Measurements from ENCODE around the gene FER1L5.

The FER1L5 gene

DNA sequence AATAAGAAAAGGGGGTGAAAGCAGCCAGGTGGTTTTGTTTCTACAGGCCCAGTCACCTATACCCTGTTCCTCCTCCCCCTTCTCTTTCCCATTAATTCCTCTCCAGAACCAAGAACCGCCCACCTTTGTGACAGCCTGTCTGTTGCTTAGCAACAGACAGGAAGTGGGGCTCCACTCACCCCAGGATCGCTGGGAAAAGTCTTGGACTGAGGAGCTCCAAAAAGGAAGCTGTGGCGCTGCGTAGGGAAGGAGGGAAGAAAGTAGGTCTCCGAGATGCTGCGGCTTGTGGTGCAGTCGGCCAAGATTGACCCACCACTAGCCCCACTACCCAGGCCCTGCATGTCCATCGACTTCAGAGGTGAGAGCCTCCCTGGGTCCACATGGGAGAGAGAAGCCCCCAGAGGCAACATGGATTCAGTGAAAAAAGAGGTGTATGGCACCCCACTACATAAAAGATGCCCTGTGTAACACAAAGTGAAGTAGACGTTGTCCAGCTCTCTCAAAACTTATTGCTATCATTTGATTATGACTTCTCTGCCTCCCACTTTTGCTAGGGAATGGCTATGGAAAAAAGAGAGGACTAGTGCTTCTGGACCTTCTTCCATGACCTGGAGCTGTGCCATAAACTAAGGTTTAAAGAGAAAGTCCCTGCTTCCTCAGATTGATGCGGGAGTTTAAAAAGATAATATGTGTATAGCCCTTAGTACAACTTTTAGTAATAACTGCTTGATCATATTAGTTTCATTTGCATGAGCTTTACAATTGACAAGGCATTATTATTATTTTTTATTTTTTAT lies at the start of gene FER1L5:
TSS of gene FER1L5 (plus strand) at position 201 of the 797 bp plus-strand sequence. CDS start at position 274, 73 bp downstream.
- no peak for DNase-seq

DNA sequence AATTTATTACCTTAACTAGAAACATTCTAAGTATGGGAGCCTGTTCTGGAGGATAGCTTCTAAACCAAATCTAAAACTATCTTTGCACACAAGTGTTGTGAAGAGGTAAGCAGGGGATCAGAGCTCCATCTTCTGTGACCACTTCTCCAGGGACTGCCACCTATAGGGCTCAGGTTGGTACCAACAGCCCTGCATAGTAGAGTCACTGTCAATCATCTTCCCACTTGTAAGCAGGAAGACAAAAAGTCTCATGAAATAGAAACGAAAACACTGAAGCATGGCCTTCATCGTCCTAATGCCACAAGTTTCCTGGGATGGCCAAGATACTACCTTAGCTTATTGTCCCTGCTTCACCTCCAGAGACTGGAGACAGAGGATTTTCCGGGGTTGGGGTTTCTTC lies 48.3 kb upstream of the FER1L5 start:
- no peak for DNase-seq

DNA sequence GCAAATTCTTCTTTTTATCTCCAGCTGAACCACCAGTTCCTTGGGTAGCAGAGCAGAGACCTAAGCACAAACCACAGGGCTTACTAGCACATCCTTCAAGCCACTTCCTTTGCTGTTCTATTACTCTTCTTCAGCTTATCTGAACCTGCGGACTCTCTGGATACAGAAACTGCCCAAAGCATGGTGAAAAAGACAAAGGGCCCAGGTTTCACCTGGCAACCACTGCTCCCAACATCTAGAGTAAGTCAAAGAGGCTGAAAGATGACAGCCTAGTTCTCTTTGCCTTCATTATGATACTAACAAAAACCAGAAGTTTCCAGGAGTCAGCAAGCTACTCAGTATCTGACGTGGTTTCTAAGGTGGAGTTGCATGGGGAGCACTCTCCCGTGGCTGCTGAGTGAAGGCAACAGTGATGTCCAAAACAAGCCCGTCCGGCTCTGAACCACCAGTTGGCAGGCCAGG lies 47.8 kb upstream of the FER1L5 start:
- no peak for DNase-seq

DNA sequence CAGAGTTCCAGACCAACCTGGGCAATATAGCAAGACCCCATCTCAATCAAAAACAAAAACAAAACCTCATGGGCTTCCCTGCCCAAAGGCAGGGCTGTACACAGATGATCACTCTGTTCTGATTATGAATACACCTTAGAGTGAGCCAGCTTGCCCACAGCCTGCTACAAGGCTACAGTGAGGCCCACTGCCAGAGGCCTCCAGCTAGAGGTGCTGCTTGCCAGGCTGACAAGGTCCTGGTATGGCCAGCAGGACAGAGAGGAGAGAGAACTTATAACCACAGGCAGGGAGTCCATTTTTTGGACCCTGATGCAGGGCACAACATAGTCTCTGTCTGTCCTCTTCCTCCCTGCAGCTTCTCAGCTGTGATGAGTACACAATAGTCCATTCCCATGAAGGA lies 46.0 kb upstream of the FER1L5 start:
- DNase-seq: no peak

DNA sequence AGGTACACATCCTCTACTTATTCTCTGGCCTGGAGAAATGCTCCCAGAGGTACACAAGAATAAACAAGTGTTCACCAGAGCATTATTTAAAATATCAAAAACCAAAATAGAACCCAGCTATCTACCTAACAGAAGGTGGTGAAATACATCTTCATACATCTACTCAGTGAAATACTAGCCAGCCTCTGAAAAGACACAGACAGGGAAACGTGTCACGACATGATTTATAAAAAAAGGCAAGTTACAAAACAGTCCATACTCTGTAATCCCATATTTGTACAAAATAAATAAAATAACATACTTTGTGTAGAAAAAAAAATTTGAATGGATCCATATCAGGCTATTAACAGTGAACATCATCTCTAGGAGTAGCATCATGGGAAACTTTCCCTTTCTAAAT lies 42.6 kb upstream of the FER1L5 start:
- no peak for DNase-seq

DNA sequence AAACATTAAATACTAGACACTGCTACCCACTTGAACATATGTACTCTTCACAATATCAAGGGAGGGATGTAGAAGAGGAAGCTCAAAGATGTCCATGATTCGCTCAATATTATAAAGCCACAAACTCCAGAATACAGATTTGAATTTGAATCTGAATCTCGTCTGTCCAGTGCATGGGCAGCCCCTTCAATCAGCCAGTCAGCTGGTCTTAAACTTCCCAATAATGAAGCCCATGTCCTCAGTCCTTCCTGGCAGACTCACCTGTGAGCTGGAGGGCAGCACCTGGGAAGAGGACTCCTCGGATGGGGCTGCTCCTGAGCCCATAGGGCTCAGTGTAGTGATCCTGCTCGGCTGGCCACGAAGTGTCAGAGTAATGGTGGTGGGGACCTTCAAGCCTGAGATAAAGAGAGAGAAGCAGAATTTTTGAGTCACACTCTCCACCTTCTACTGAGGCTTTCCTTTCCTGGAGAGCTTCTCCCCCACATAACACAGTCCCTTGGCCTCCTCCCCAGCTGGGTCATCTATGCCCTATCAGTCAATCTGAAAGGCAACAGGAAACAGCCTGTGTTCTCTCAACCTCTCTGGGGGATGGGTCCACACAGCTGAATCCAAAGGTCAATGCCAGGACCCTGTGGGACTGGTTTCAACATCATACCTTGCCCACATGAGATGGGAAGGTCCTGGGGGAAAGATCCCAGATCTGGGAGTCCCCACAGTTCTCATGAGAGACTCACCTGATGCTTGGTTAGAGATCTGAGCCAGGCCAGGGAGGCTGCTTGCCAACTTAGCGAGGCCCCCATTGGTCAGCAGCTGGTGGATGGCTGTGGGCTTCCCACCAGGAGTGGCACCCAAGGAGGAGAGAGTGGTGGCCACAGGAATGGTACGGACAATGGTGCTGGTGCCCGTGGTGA lies 40.9 kb upstream of the FER1L5 start:
- no peak for DNase-seq

DNA sequence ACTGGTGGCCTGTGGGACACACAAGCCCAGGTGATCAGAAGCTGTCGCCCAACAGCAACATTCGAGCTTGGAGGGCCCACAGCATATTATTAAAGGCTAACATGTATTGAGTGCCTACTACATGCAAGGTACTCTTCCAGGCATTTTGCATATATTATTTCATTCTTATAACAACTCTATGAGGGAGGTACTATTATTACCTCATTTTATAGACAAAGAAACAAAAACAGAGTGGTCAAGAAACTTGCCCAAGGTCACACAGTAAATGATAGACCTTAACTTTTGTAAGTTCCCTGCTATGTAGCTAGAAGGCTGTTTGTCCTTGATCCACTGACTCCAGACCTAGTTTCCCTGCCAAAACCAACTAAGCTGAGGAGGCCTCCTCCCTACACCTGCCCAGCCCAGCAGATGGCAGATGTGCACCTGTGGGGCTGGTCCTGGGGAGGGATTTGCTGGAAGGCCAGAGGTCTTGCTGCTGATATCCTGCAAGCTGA lies 40.2 kb upstream of the FER1L5 start:
- no peak for DNase-seq

DNA sequence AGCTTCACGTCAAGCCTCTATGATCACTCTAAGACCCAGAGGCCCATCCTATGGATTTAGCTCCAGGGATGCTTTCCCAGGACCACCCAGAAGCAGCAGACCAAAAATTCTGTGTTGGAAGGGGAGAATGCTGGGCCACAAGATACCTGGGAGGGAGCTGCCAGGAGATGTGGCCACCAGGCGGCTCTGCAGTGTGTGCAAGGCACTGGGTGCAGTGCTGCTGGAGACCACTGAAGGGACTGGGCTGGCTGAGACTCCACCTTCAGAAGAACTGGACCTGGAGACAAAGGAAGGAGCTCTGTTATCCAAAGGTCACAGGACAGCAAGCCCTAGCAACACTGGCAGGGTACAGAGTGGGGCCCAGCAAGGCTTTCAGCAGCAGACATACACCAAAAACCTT lies 38.5 kb upstream of the FER1L5 start:
- no peak for DNase-seq

DNA sequence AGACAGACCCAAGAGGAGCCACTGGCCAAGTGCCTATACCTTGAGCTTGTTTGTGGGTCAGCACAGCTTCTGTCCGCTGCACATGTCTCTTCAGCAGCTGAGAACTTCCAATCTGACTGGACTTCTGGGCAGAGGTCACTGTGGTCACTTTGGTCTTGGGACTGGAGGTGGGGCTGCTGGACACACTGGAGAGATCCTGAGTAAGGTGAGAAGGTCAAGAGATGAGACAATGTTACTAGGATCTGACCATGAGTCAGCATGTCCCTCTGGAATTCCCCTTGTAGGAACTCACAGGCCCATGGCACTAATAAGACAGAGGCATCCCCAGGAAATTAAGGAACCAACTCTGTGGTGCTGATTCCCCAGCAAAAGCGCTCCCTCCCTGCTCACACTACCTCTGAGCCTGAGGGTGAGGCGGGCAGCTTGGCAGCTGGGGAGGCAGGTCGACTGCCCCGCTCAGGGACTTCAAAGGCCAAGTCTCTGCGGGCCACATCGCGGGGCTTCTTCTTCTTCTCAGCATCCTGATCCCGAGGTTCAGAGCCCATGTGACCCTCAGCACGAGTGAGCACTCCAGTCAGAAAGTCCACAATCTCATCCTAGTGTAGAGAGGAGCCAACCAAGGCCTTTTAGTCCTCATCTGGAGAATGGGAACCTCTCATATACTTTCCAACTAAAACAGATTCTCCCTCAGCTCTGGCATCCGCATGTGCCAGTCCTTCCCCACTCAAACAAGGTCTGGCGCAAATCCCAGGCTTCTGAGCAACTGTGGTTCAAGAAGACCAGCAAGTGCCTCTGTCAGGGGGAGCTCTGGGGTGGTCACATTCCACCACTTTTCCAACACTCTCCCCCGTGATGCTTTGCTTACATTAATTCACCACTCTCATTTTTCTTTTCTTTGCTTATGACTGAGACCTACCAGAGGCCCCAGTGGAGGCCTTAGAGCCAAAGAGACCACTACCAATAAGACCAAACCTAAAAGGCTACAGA lies 33.8 kb upstream of the FER1L5 start:
- DNase-seq: no peak

DNA sequence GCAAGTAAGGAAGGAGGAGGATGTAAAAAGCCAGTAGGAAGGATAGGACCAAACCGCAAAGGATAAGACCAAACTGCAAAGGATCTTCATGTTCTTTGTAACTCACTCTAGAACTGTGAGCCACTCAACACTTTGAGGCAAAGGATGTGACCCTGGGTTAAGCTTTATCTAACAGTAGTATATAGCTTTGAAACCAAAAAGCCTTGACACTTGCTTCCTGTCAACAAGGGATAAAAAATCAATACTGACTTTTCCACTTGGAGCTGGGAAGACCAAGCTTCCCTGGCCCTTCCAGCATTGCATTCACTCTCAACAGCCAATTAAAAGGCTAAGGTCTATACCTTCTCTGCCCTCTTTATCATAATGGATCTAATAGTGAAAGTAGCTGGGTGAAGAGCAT lies 26.4 kb upstream of the FER1L5 start:
- no peak for DNase-seq

DNA sequence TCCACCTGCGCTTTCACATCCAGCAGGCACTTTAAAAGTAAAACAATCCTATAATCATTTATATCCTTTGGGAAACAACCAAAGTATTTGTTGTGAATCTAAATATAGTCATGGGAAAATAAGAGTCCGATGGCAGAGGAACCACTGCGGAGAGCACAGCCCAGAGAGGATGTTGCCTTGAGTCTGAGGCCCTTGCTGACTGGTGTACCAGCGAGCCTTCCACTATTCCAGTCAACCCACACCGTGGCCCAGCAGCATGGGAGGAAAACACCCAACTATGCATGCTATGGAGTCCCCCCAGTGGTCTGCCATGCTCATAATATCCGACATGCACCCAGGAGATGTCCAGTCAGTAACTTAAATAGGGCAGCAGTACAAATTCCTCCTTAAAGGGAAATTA lies 26.0 kb upstream of the FER1L5 start:
- no peak for DNase-seq

DNA sequence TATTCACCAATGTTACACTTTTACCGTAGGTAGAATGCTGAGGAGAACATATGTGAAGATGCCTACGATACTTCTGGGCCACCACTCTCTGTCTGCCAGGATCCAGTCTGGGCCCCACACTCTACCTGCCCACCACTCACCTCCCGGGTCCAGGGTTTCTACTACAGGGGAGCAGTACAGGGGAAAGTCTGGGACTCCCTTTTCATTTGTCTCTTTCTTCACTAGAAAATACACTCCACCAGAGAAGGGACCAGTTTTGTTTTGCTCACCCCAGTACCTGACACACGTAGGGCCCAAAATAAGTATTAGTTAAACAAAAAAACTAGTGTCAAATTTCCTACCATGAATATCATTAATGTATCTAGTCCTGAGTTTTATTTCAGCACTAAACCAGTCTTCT lies 25.6 kb upstream of the FER1L5 start:
- no peak for DNase-seq

DNA sequence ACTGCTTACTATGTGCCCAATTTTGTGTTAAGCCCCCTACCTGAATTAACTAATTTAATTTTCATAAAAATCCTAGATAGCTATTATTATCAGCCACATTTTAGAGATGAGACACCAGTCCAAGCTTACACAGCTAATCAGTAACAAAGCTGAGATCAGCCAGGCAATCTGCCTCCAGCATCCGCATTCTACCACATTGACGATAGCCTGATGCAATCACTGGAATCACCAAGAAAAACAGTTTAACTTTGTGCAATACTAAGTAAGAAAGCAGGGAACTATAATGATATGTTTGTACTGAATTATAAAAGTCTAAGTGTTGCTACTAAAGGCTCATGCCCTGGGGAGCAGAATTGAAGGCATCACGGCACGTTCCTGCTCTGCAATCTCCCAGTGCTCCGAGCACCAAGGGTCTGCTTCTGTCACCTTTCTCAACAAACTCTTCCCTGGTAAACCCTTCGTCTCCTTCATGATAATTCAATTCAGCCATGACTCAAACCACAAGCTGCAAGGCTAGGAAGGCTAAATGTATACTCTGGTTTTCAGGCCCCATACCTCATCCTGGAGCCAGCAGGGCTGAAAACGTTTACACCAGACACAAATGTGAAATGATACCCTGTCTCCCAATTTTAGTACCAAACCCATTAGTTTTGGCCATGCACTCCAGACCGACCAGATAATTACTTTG lies 23.8 kb upstream of the FER1L5 start:
- no peak for DNase-seq

DNA sequence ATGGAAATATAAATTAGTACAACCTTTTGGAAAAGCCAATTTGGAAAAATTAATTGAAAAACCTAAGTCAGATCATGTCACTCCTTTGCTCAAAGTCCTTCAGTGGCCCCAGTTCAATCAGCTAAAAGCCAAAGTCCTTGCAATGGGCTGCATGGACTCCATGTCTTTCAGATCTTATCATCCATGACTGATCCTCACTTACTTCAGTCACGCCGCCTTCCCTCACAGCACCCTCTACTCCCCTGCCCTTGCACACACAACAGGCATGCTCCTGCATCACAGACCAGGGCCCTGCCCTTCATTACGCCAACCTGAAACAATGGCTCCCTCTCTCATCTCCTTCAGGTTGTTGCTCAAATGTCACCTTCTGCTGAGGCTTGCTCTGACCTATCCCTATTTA lies 20.0 kb upstream of the FER1L5 start:
- DNase-seq: no peak

DNA sequence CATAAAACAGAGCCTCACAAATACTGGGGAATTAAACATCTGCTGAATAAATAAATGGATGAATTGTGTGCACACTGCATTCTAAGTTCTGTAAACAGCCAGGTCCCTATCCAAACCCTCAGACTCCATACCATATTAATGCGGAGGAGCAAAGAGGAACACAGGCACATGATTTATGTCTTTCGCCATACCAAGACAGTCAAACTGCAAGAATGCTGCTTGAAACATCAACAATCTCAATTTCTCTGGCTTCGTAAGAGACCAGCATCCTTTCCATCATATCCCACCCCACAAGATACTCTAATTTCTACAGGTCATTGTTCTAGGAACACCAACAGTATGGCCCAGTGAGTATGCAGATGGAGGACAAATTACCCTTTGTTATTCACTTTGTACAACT lies 19.4 kb upstream of the FER1L5 start:
- DNase-seq: no peak

DNA sequence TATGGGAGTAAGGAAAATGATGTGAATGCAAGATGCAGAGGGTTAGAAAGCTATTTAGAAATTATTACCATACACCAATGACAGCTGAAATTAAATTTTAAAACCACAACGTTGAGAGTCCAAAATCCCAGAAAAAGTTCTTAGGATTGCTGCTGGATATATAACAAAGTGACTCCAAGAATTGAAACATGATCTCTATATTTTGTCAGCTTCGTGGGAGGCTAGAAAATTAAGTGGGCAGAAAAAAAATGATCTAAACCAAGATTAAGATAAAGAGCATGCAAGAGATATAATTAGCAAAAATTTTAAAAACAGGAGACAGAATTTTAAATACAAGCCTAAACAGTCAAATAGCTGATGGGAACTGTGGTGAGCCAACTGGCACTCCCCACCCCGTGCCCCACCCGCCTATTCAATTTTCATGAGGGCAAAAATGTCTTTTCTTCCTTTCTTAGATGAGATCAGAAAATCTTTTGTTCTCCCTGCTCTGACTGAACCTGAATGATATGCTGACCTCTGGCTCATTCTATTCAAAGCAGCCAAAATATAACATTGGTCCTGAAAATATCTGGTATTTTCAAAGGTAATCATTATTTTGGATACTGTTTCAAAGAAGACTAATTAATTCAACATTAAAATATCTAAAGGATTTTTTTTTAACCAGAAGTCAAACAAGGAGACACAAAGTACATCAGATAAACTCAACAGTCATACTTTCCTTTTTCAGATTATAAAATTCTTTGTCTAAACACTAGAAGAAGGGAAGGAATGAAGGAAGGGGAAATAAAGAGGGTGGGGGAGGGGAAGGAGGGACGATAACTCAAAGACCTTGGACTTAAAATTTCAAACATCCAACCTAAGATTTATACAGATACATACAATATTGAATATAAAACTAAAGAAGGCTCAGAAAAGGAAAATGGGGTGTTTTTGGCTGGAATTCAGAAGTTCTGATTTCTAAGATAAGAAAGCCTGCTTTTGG lies 16.7 kb upstream of the FER1L5 start:
- DNase-seq: no peak

DNA sequence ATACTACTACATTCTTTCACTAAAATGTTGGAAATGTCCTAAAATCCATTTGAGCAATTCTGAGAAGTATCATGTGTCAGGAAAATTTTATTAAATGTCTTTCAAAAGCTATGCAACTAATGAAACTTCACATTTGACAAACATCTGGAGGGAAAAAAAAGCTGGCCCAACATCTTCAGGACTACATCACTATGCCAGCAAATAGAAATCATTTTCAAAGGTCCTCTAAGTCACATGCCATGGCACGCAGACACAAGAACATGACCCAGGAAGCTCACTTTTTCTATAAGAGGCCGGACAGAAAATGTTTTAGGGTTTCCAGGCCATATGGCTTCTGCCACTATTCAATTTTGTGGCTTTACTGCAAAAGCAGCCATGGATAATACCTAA lies 16.0 kb upstream of the FER1L5 start:
- DNase-seq: no peak

DNA sequence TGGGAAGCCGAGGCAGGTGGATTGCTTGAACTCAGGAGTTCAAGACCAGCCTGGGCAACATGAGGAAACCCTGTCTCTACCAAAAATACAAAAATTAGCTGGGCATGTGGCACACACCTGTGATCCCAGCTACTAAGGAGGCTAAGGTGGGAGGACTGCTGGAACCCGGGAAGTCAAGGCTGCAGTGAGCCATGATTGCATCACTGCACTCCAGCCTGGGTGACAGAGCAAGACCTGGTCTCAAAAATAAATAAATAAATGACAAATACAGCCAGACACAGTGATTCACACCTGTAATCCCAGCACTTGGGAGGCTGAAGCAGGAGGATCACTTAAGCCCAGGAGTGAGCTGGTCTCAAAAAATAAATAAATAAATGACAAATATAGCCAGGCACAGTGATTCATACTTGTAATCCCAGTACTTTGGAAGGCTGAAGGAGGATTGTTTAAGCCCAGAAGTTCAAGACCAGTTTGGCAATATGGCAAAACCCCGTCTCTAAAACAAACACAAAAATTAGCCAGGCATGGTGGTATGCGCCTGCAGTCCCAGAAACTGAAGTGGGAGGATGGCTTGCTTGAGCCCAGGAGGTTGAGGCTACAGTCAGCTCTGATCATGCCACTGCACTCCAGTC lies 10.6 kb upstream of the FER1L5 start:
- no peak for DNase-seq

DNA sequence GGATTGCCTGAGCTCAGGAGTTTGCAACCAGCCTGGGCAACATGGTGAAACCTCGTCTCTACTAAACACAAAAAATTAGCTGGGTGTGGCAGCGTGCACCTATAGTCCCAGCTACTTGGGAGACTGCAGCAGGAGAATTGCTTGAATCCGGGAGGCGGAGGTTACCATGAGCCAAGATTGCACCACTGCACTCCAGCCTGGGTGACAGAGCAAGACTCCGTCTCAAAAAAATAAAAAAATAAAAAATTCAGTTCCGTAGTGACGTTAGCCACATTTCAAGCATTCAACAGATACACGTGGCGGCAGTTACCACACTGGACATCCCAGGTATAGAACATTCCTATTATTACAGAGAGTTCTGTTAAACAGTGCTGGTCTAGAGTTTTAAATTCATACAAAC lies 8.9 kb upstream of the FER1L5 start:
- no peak for DNase-seq

DNA sequence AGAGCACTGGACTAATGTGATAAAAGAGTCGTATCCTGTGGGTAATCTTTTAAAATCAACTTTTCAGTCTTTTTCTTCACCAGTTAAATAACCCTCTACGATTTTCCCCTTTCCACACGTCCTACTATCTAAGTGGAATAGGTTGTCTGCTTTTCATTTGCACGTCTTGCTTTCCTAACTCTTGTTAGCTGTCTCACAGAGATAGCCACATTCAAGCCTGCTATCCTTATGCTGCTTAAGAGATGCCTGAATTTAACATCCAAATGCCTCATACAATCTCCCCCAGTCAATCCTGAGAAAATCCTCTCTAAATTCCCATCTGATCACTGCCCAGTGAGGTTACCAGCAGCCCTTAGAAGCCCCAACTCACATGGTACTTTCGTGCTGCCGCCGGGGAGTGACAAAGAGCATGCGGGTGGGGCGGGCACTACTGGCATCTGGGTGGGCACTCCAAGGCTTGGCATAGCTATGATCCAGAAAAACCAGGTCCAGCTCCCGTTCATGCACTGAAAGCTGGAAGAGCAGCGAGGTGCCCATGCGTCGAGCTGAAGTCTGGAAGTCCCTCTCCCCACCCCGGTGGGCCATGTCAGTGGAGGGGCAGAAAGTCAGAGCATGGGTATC lies 5.9 kb upstream of the FER1L5 start:
- DNase-seq: no peak

Data from NK-92 treated with Interleukin-12 subunit alpha and Interleukin-12 subunit beta, amount 100 ng/mL, for 24 hours (cell line).